Measurements from ENCODE around the gene GMPS. TPM values are rescaled to one million over a fixed set of nuclear protein-coding genes. Genes with fewer than 3 reads are reported as not detected.

The GMPS gene
- total and polyA plus RNA-seq, 2 of the 8 experiments (the other 6 are each of a cell fraction or from before 2014, with no cell fraction given): 57.7 to 175 TPM

- Histone ChIP-seq H4K20me1 (replicated peaks in 1 of 2; ENCODE audit: control insufficient read depth in 1 of 2, insufficient read depth in 2 of 2, low read length in 2 of 2) (no peaks in the 10 kb centered on the region), H3K4ac (replicated peaks; ENCODE audit: insufficient read length, low read depth, low read length) (no peak overlapping the region), H3K14ac (ENCODE audit: insufficient read length) (no peak overlapping the region), H2BK12ac (ENCODE audit: low read depth, low read length) (no peak overlapping the region), H4K5ac (ENCODE audit: insufficient read length, low read depth, low read length) (no peak overlapping the region), H3K27me3 (replicated peaks in 1 of 4; ENCODE audit: control insufficient read depth in 3 of 4, extremely low read depth in 1 of 4, insufficient read depth in 3 of 4, low read length in 3 of 4) (no peaks in the 10 kb centered on the region), H4K8ac (ENCODE audit: extremely low read depth, insufficient read depth, low read length) (no peak overlapping the region), H2BK120ac (replicated peaks; ENCODE audit: low read depth, low read length) (no peak overlapping the region), H2AFZ (ENCODE audit: low read length) (no peak overlapping the region), H3K79me1 (ENCODE audit: low read depth, low read length) (no peaks in the 10 kb centered on the region), H3K79me2 (ENCODE audit: control insufficient read depth in 1 of 2, insufficient read depth in 2 of 2, low read length in 2 of 2) (no peaks in the 10 kb centered on the region), H3K23ac (ENCODE audit: insufficient read length) (no peak overlapping the region), H3K18ac (ENCODE audit: extremely low read depth, low read length) (no peak overlapping the region), H3K9me3 (ENCODE audit: insufficient read depth in 2 of 2, low read depth in 1 of 2, low read length in 1 of 2) (no peaks in the 10 kb centered on the region), H2BK20ac (ENCODE audit: low read length) (no peak overlapping the region), H3K4me1 (replicated peaks in 1 of 4; ENCODE audit: control insufficient read depth in 3 of 4, insufficient read depth in 4 of 4, low read length in 3 of 4) (no peaks in the 10 kb centered on the region), H3K4me2 (ENCODE audit: insufficient read depth in 1 of 2, low read depth in 2 of 2, low read length in 2 of 2) (no peak overlapping the region), H3K56ac (replicated peaks; ENCODE audit: insufficient read length, low read depth, low read length) (no peak overlapping the region), H2AK5ac (ENCODE audit: low read depth, low read length) (no peak overlapping the region), H3K27ac (ENCODE audit: low read depth, low read length) (no peak overlapping the region), H3K23me2 (ENCODE audit: low read depth, low read length) (no peaks in the 10 kb centered on the region), H2BK5ac (ENCODE audit: low read depth, low read length) (no peak overlapping the region), H3K4me3 (ENCODE audit: extremely low read depth in 1 of 4, insufficient read depth in 2 of 4, low read depth in 3 of 4, low read length in 4 of 4) (no peak overlapping the region), H3K9ac (replicated peaks in 1 of 4; ENCODE audit: extremely low read depth in 1 of 4, low read depth in 3 of 4, low read length in 3 of 4) (no peak overlapping the region), H2BK15ac (ENCODE audit: low read length) (no peak overlapping the region), H4K91ac (replicated peaks; ENCODE audit: insufficient read length, low read length) (no peak overlapping the region), H3K36me3 (ENCODE audit: control insufficient read depth in 2 of 4, insufficient read depth in 4 of 4, low read length in 3 of 4) (no peaks in the 10 kb centered on the region)
- WGBS, 2 experiments (ENCODE audit: extremely low coverage in 1 of 2, insufficient coverage in 1 of 2, insufficient read length in 1 of 2, insufficient replicate concordance in 2 of 2, low coverage in 1 of 2, low lambda C conversion rate in 2 of 2, missing lambda C conversion rate in 1 of 2): 95% methylated on average over 2 of the region's 2 CpGs; no CpG with 5 or more reads in 1 of the 2 experiments
- FAIRE-seq: no peak
- DNase-seq (ENCODE audit: low read depth in 1 of 2, low spot score in 2 of 2): no peak
- CTCF ChIA-PET (ENCODE audit: partially characterized antibody): interaction anchor here (1.0 kb wide), 1 partner anchor 38 kb away, joined by 3 read pairs; no protein-coding TSS in a partner anchor
- POLR2A ChIA-PET (ENCODE audit: partially characterized antibody): interaction anchor here (0.6 to 2.2 kb wide), 2 partner anchors 9 to 1390 kb away, joined by 3 to 7 read pairs; partner anchors contain the start of gene GMPS
- TF ChIP-seq NANOG (IDR thresholded peaks at IDR 0.05; ENCODE audit: insufficient read depth, low read depth, low read length, poor library complexity, severe bottlenecking) (no peak), CHD2 (IDR thresholded peaks at IDR 0.05; ENCODE audit: low read length) (no peak), EP300 (IDR thresholded peaks at IDR 0.05; ENCODE audit: borderline replicate concordance in 1 of 2, low read depth in 2 of 2, low read length in 2 of 2) (no peak), CEBPB (IDR thresholded peaks at IDR 0.05; ENCODE audit: low read depth, low read length) (no peak), ZNF274 (IDR thresholded peaks at IDR 0.05; ENCODE audit: borderline replicate concordance, extremely low read depth, low read length) (no peak), SP1 (IDR thresholded peaks at IDR 0.05; ENCODE audit: low read depth, low read length) (no peak), TCF12 (IDR thresholded peaks at IDR 0.05; ENCODE audit: low read depth, low read length) (no peak), MAX (IDR thresholded peaks at IDR 0.05) (no peak), TAF1 (IDR thresholded peaks at IDR 0.05; ENCODE audit: low read depth, low read length) (no peak), SRF (IDR thresholded peaks at IDR 0.05; ENCODE audit: low read depth, low read length) (no peak)
- TF ChIP-seq, protein P1, sequence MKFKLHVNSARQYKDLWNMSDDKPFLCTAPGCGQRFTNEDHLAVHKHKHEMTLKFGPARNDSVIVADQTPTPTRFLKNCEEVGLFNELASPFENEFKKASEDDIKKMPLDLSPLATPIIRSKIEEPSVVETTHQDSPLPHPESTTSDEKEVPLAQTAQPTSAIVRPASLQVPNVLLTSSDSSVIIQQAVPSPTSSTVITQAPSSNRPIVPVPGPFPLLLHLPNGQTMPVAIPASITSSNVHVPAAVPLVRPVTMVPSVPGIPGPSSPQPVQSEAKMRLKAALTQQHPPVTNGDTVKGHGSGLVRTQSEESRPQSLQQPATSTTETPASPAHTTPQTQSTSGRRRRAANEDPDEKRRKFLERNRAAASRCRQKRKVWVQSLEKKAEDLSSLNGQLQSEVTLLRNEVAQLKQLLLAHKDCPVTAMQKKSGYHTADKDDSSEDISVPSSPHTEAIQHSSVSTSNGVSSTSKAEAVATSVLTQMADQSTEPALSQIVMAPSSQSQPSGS (IDR thresholded peaks at IDR 0.05; ENCODE audit: low read length): no peak
Measured at GRCh38 chr3:155861476-155862183, 8.8 kb upstream of the GMPS start.

All from H1 (cell line).